Prostate gland (tissue), 2 donors: Measurements from ENCODE around the gene SORL1. TPM values are rescaled to one million over a fixed set of nuclear protein-coding genes. Genes with fewer than 3 reads are reported as not detected.

ENCODE experiments used
- DNase-seq: peaks from one replicate; pipeline ENCODE4 v3.0.0-alpha.2; 2019; ENCODE audit warnings: low spot score
- H3K27ac ChIP-seq, 2 donors: fragments of 200-600 bp; sonication (generic); 2 replicates each; pipeline ENCODE4 v1.5.1; 2017 to 2019
- H3K27me3 ChIP-seq: fragments of 200-600 bp; sonication (generic); replicated peaks from 2 replicates; pipeline ENCODE4 v1.5.1; 2019; ENCODE audit not compliant: insufficient read depth
- H3K36me3 ChIP-seq, 2 donors: fragments of 200-600 bp; sonication (generic); 1 replicate in 1 of 2; 2 replicates in 1 of 2; pipeline versions ENCODE4 v1.5.1 to v1.8.1; 2017 to 2019
- H3K4me1 ChIP-seq: fragments of 200-600 bp; sonication (generic); replicated peaks from 2 replicates; pipeline ENCODE4 v1.5.1; 2019
- H3K4me3 ChIP-seq, 2 donors: fragments of 200-600 bp; sonication (generic); 2 replicates each; pipeline ENCODE4 v1.5.1; 2017 to 2019
- H3K9me3 ChIP-seq: fragments of 200-600 bp; sonication (generic); 2 replicates; pipeline ENCODE4 v1.5.1; 2017
- CTCF ChIP-seq, 4 experiments: fragments of 200-600 bp in 2 of 4; fragments of 450-650 bp in 2 of 4; sonication (generic) in 2 of 4; IDR thresholded peaks; 1 replicate in 3 of 4; 2 replicates in 1 of 4; pipeline ENCODE4 v1.5.1; 2016 to 2019; ENCODE audit warnings: antibody characterized with exemption in 4 of 4, mild to moderate bottlenecking in 2 of 4, moderate library complexity in 2 of 4
- POLR2A ChIP-seq: fragments of 450-650 bp; IDR thresholded peaks from one replicate; pipeline ENCODE4 v1.6.1; 2016; ENCODE audit warnings: antibody characterized with exemption, mild to moderate bottlenecking
- POLR2AphosphoS5 ChIP-seq: sonication (generic); formaldehyde crosslinking; IDR thresholded peaks from one replicate; pipeline ENCODE4 v1.6.1; 2017; ENCODE audit warnings: antibody characterized with exemption
- WGBS: methylation state at CpG from one replicate; pipeline ENCODE4 v1.1.5; 2018; 5-methylcytosine and 5-hydroxymethylcytosine counted together
- intact Hi-C: fragments of 100-400 bp; cut with DNase I; formaldehyde crosslinking; loops from one replicate; pipeline ENCODE4 v1.14.2; 2022
- total RNA-seq, 2 donors: library from RNA; depleted of rRNA; stranded (reverse); fragments of >200 nt; gene quantifications; one replicate each; pipeline ENCODE4 v1.1.0, GENCODE V29; 2016

The SORL1 gene
- total RNA-seq, 2 donors from 2014 or later = 77.4 to 97.6 TPM

GRCh38 chr11:121524233-121524631 is 72.1 kb downstream of the SORL1 start:
- intact Hi-C loops = no loop called here
- no peak overlapping the region for H3K4me3 ChIP-seq
- 74% methylated on average over 4 of the region's 4 CpGs for WGBS
- H3K9me3 ChIP-seq = no peaks in the 10 kb centered on the region
- no peak for TF ChIP-seq POLR2AphosphoS5
- no peak for TF ChIP-seq CTCF (IDR thresholded peaks at IDR 0.05)
- TF ChIP-seq POLR2A = no peak
- peaks cover 7% of the 10 kb centered on the region for H3K4me1 ChIP-seq
- no peak for DNase-seq
- H3K27ac ChIP-seq = peak overlapping the region in 1 of 2 donors; percentile 49
- no peaks in the 10 kb centered on the region for H3K27me3 ChIP-seq
- no peaks in the 10 kb centered on the region for H3K36me3 ChIP-seq

GRCh38 chr11:121525376-121525775 is 73.3 kb downstream of the SORL1 start:
- Histone ChIP-seq H3K36me3 (no peaks in the 10 kb centered on the region), H3K9me3 (no peaks in the 10 kb centered on the region), H3K27me3 (no peaks in the 10 kb centered on the region), H3K27ac (no peak overlapping the region), H3K4me1 (peaks cover 7% of the 10 kb centered on the region), H3K4me3 (no peak overlapping the region)
- DNase-seq = no peak
- TF ChIP-seq POLR2A (no peak), CTCF (IDR thresholded peaks at IDR 0.05) (no peak), POLR2AphosphoS5 (no peak)
- intact Hi-C loops = no loop called here

- Histone ChIP-seq H3K4me3 (no peak overlapping the region), H3K4me1 (peaks cover 3% of the 10 kb centered on the region), H3K36me3 (no peaks in the 10 kb centered on the region), H3K9me3 (no peaks in the 10 kb centered on the region), H3K27ac (no peak overlapping the region), H3K27me3 (no peaks in the 10 kb centered on the region)
- TF ChIP-seq POLR2A (no peak), POLR2AphosphoS5 (no peak), CTCF (IDR thresholded peaks at IDR 0.05) (no peak)
- intact Hi-C loops = loop anchor here (5.0 kb wide), 1 partner anchor 62 kb away; no protein-coding TSS in a partner anchor
- 100% methylated on average over 2 of the region's 2 CpGs for WGBS
- no peak for DNase-seq
Observed at GRCh38 chr11:121530257-121530656, 78.1 kb downstream of the SORL1 start.

- no peak for DNase-seq
- no peaks in the 10 kb centered on the region for H3K27me3 ChIP-seq
- no peak overlapping the region for H3K27ac ChIP-seq
- H3K36me3 ChIP-seq = no peaks in the 10 kb centered on the region
- H3K4me1 ChIP-seq = peaks cover 3% of the 10 kb centered on the region
- no peak overlapping the region for H3K4me3 ChIP-seq
- intact Hi-C loops = loop anchor here (5.0 kb wide), 1 partner anchor 59 kb away; no protein-coding TSS in a partner anchor
- H3K9me3 ChIP-seq = no peaks in the 10 kb centered on the region
- WGBS = 37% methylated on average over 3 of the region's 3 CpGs
- TF ChIP-seq POLR2AphosphoS5 (no peak), CTCF (IDR thresholded peaks at IDR 0.05) (no peak), POLR2A (no peak)
Observed at GRCh38 chr11:121533601-121534000, 81.5 kb downstream of the SORL1 start.
